H1 (cell line): ENCODE results near the gene AAR2. TPM values are rescaled to one million over a fixed set of nuclear protein-coding genes. Genes with fewer than 3 reads are reported as not detected.

Experiments
- NANOG ChIP-seq: IDR thresholded peaks from 2 replicates; pipeline ENCODE4 v1.6.1; 2011; ENCODE audit warnings: low read length, low read depth, mild to moderate bottlenecking, inconsistent platforms; ENCODE audit not compliant: insufficient read depth, poor library complexity, severe bottlenecking
- polyA plus RNA-seq, 7 experiments: library from polyadenylated mRNA; depleted of rRNA in 3 of 7; stranded (reverse) in 5 of 7; unstranded in 2 of 7; fragments of >200 nt in 5 of 7; fragments of 200-250 nt in 2 of 7; gene quantifications; 1 replicate in 5 of 7; 2 replicates in 1 of 7; 4 replicates in 1 of 7; pipeline versions ENCODE4 v1.2.1 to v1.2.3, GENCODE V29; 2011 to 2013; ENCODE audit warnings: missing spikeins in 2 of 7, mixed read lengths in 2 of 7
- total RNA-seq: library from RNA; stranded (reverse); fragmentation: NEBNext Ultra II Directional; extraction: Animal tissue kit (Norgen Biotek cat#: 25700); gene quantifications from 2 replicates; pipeline ENCODE4 v1.2.1, GENCODE V29; 2021

Gene AAR2
- total and polyA plus RNA-seq, 2 of the 8 experiments (the other 6 are each of a cell fraction or from before 2014, with no cell fraction given) = 25.5 to 36.1 TPM

GRCh38 chr20:36206641-36207040 lies 29.6 kb upstream of the AAR2 start (continued):
- TF ChIP-seq NANOG = no peak
